H1 (cell line): ENCODE measurements around the gene MYO16. TPM values are rescaled to one million over a fixed set of nuclear protein-coding genes. Genes with fewer than 3 reads are reported as not detected.

Source experiments
- CHD7 ChIP-seq: fragments of 300-600 bp; sonication (generic); IDR thresholded peaks from 2 replicates; pipeline ENCODE4 v1.7.1; 2012; ENCODE audit warnings: low read length, moderate library complexity, mild to moderate bottlenecking, inconsistent platforms; ENCODE audit not compliant: insufficient replicate concordance
- polyA plus RNA-seq, 7 experiments: library from polyadenylated mRNA; depleted of rRNA in 3 of 7; stranded (reverse) in 5 of 7; unstranded in 2 of 7; fragments of >200 nt in 5 of 7; fragments of 200-250 nt in 2 of 7; gene quantifications; 1 replicate in 5 of 7; 2 replicates in 1 of 7; 4 replicates in 1 of 7; pipeline versions ENCODE4 v1.2.1 to v1.2.3, GENCODE V29; 2011 to 2013; ENCODE audit warnings: missing spikeins in 2 of 7, mixed read lengths in 2 of 7
- total RNA-seq: library from RNA; stranded (reverse); fragmentation: NEBNext Ultra II Directional; extraction: Animal tissue kit (Norgen Biotek cat#: 25700); gene quantifications from 2 replicates; pipeline ENCODE4 v1.2.1, GENCODE V29; 2021

The MYO16 gene
- total and polyA plus RNA-seq, 2 of the 8 experiments (the other 6 are each of a cell fraction or from before 2014, with no cell fraction given), result 0.02 to 0.22 TPM

- TF ChIP-seq CHD7, result no peak
Measured at GRCh38 chr13:109074436-109074835, 445.0 kb downstream of the MYO16 start (continued).
